Cardiac fibroblast (primary cell): ENCODE measurements around the gene SYNJ1.

Source experiments
- DNase-seq, 2 donors: peaks; one replicate each; pipeline versions ENCODE4 v3.0.0 to v3.0.0-alpha.2; 2010; ENCODE audit warnings: low read depth in 2 of 2
- H3K4me3 ChIP-seq, 2 donors: replicated peaks in 1 of 2; 1 replicate in 1 of 2; 2 replicates in 1 of 2; pipeline ENCODE4 v1.5.1; 2011; ENCODE audit warnings: low read depth in 2 of 2, low read length in 2 of 2, mild to moderate bottlenecking in 2 of 2, moderate library complexity in 1 of 2
- CTCF ChIP-seq: IDR thresholded peaks from one replicate; pipeline ENCODE4 v1.5.1; 2011; ENCODE audit warnings: low read depth, mild to moderate bottlenecking, low read length, inconsistent platforms

SYNJ1 gene

DNA sequence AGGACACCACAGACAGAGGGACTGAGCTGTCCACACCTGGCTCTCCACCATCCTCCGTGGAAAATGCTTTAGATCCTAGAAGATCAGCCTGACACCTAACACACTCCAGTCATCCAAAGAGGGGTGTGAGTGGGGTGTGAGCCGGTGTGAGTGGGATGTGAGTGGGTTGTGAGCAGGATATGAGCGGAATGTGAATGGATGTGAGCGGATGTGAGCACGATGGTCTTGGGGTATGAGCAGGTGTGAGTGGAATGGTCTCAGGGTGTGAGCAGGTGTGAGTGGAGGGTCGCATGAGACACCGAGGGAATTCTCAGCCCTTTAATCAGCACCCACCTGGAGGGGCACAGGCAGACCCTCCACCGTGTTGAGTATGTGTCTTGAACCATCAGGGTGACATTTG lies 143.3 kb downstream of the SYNJ1 start:
- TF ChIP-seq CTCF = no peak
- no peak for DNase-seq
- H3K4me3 ChIP-seq = no peak overlapping the region

- no peak for DNase-seq
- no peak for TF ChIP-seq CTCF
- no peak overlapping the region for H3K4me3 ChIP-seq
These were observed 146.1 kb downstream of the SYNJ1 start for GRCh38 chr21:32581732-32582131.

DNA sequence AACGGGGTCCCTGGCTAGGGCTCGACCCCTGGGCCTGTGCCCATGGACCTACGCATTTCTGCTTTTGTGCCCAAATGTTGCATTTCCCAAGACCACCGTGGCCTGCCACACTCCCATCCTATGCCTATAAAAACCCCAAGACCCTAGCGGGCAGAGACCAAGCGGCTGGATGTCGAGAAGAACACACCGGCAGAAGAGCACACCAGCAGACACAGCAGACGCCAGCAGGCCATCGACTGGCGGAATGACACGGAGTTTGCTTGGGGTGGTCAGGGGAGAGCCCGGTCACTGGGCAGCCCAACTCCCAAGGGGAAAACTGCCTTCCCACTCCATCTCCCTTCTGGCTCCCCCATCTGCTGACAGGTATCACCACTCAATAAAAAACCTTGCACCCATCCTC lies 146.9 kb downstream of the SYNJ1 start:
- no peak for DNase-seq
- TF ChIP-seq CTCF = no peak
- H3K4me3 ChIP-seq = no peak overlapping the region
